Measurements from ENCODE around the gene FKBP10.
"Not testable (repeated sequence)": the region's sequence is repeated elsewhere in the genome, so short reads cannot be mapped to it uniquely, and the experiment has no call there.

FKBP10 gene

DNA sequence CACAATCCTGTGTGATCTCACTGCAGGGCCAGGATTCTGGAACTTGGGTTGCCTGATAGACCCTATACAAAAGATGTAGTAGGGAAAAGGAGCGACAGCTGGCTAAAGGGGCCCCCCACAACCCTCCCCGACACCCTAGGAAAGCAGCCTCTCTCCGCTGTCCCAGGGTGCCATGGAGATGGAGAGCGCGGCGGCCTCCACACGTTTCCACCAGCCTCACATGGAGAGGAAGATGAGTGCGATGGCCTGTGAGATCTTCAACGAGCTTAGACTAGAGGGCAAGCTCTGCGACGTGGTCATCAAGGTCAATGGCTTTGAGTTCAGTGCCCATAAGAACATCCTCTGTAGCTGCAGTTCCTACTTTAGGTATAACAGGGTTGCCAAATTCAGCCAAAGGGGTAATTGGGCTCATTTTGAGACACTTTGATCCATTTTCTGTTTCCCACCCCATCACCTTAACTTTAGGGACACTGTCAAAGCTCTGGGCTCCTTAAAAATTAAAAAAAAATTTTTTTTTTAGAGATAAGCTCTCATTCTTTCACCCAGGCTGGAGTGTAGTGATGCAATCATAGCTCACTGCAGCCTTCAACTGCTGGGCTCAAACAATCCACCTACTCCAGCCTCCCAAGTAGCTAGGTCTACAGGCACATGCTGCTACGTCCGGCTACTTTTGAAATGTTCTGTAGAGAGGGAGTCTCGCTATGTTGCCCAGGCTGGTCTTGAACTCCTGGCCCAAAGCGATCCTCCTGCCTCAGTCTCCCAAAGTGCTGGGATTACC is 25.1 kb downstream of the FKBP10 start, which contains the start of gene KLHL10:
Gene KLHL10, plus strand, starts transcription at position 65 of the 778 bp plus-strand sequence. Its CDS starts 108 bp downstream, at position 173.
- H2BK120ac ChIP-seq (ENCODE audit: low read depth, low read length): no peak within 1 kb of the TSS
- no peak within 1 kb of the TSS for H3K14ac ChIP-seq (ENCODE audit: low read length in 2 of 2)
- peak within 1 kb of the TSS; percentile 36 for H4K8ac ChIP-seq (ENCODE audit: low read length)
- peak within 1 kb of the TSS; percentile 27 for H2AK5ac ChIP-seq (ENCODE audit: low read length, severe bottlenecking)
- peak within 1 kb of the TSS in 1 of 2 experiments; percentile 88 for H3K4me3 ChIP-seq (ENCODE audit: insufficient read depth in 1 of 2, low read depth in 1 of 2, low read length in 2 of 2)
- H3K4ac ChIP-seq (ENCODE audit: low read depth in 1 of 2, low read length in 2 of 2): no peak within 1 kb of the TSS
- H2AFZ ChIP-seq (ENCODE audit: low read depth, low read length): no peak within 1 kb of the TSS
- H3K4me1 ChIP-seq (ENCODE audit: control insufficient read depth, insufficient read depth, low read depth, low read length): peaks cover 6% of the 10 kb centered on the region
- WGBS: 96% methylated on average over 15 of the region's 15 CpGs
- peaks cover 0 to 13% of the 10 kb centered on the region in 2 experiments for H3K36me3 ChIP-seq (ENCODE audit: control insufficient read depth in 1 of 2, insufficient read depth in 2 of 2, low read depth in 1 of 2, low read length in 2 of 2)
- H3K23ac ChIP-seq (ENCODE audit: low read length in 2 of 2): no peak within 1 kb of the TSS
- no peak within 1 kb of the TSS for H4K91ac ChIP-seq (ENCODE audit: low read length)
- no peak within 1 kb of the TSS for H3K18ac ChIP-seq (ENCODE audit: low read depth in 1 of 2, low read length in 2 of 2)
- no peak within 1 kb of the TSS for H3K27ac ChIP-seq (ENCODE audit: low read length, poor library complexity, severe bottlenecking)
- no peaks in the 10 kb centered on the region for H3K27me3 ChIP-seq (ENCODE audit: control insufficient read depth in 1 of 2, insufficient read depth in 1 of 2, low read length in 2 of 2)
- no peak within 1 kb of the TSS for H2BK5ac ChIP-seq (ENCODE audit: low read depth, low read length, poor library complexity, severe bottlenecking)
- DNase-seq: no peak
- no peak within 1 kb of the TSS for H2BK12ac ChIP-seq (ENCODE audit: low read length in 2 of 2)
- no peak within 1 kb of the TSS for H2BK15ac ChIP-seq (ENCODE audit: low read depth, poor library complexity, severe bottlenecking)
- H3K9me3 ChIP-seq (ENCODE audit: control insufficient read depth, low read length): no peaks in the 10 kb centered on the region
- peak within 1 kb of the TSS; percentile 88 for H3K9ac ChIP-seq (ENCODE audit: low read length)
- no peak within 1 kb of the TSS for H3K4me2 ChIP-seq (ENCODE audit: low read length, poor library complexity, severe bottlenecking)
- H3K79me1 ChIP-seq (replicated peaks; ENCODE audit: low read length, poor library complexity, severe bottlenecking): peaks cover 10% of the 10 kb centered on the region

DNA sequence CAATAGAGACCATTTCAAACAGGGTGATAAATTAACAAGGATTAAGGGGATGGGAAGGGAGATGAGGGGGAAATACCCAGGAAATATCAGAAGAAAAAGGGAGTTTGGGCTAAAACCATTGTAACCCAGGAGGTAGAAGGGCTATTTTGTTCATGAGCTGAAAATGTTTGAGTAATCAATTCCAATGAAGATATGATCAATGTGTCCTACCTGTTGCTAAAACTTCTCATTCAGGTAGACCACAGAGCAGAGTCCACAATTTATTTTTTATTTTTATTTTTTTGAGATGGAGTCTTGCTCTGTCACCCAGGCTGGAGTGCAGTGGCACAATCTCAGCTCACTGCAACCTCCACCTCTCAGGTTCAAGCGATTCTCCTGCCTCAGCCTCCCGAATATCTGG is 26.6 kb downstream of the FKBP10 start:
- not testable (repeated sequence) for H3K4me3 ChIP-seq (ENCODE audit: insufficient read depth in 1 of 2, low read depth in 1 of 2, low read length in 2 of 2); H2BK120ac ChIP-seq (ENCODE audit: low read depth, low read length); H2AK5ac ChIP-seq (ENCODE audit: low read length, severe bottlenecking); H3K9me3 ChIP-seq (ENCODE audit: control insufficient read depth, low read length); H4K8ac ChIP-seq (ENCODE audit: low read length); H4K91ac ChIP-seq (ENCODE audit: low read length); H3K4me1 ChIP-seq (ENCODE audit: control insufficient read depth, insufficient read depth, low read depth, low read length); DNase-seq; H3K4me2 ChIP-seq (ENCODE audit: low read length, poor library complexity, severe bottlenecking); H3K27me3 ChIP-seq (ENCODE audit: control insufficient read depth in 1 of 2, insufficient read depth in 1 of 2, low read length in 2 of 2); H2BK12ac ChIP-seq (ENCODE audit: low read length in 2 of 2); H3K4ac ChIP-seq (ENCODE audit: low read depth in 1 of 2, low read length in 2 of 2); H3K23ac ChIP-seq (ENCODE audit: low read length in 2 of 2); H3K14ac ChIP-seq (ENCODE audit: low read length in 2 of 2); H3K9ac ChIP-seq (ENCODE audit: low read length); H3K18ac ChIP-seq (ENCODE audit: low read depth in 1 of 2, low read length in 2 of 2); H3K27ac ChIP-seq (ENCODE audit: low read length, poor library complexity, severe bottlenecking); H3K36me3 ChIP-seq (ENCODE audit: control insufficient read depth in 1 of 2, insufficient read depth in 2 of 2, low read depth in 1 of 2, low read length in 2 of 2); H3K79me1 ChIP-seq (replicated peaks; ENCODE audit: low read length, poor library complexity, severe bottlenecking); H2BK5ac ChIP-seq (ENCODE audit: low read depth, low read length, poor library complexity, severe bottlenecking); H2BK15ac ChIP-seq (ENCODE audit: low read depth, poor library complexity, severe bottlenecking); H2AFZ ChIP-seq (ENCODE audit: low read depth, low read length)
- 92% methylated on average over 2 of the region's 2 CpGs for WGBS

DNA sequence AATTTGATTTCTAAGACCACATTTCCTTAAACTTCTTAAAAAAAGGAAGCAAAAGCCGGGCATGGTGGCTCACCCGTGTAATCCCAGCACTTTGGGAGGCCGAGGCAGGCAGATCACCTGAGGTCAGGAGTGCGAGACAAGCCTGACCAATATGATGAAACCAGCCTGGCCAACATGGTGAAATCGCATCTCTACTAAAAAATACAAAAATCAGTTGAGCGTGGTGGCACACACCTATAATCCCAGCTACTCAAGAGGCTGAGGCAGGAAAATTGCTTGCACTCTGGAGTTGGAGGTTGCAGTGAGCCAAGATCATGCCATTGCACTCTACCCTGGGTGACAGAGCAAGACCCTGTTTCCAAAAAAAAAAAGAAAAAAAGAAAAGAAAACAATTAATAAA is 28.0 kb downstream of the FKBP10 start:
- H2BK5ac ChIP-seq (ENCODE audit: low read depth, low read length, poor library complexity, severe bottlenecking); DNase-seq; H2AFZ ChIP-seq (ENCODE audit: low read depth, low read length); H3K4me2 ChIP-seq (ENCODE audit: low read length, poor library complexity, severe bottlenecking); H2BK12ac ChIP-seq (ENCODE audit: low read length in 2 of 2); H3K4ac ChIP-seq (ENCODE audit: low read depth in 1 of 2, low read length in 2 of 2); H3K79me1 ChIP-seq (replicated peaks; ENCODE audit: low read length, poor library complexity, severe bottlenecking); H3K27me3 ChIP-seq (ENCODE audit: control insufficient read depth in 1 of 2, insufficient read depth in 1 of 2, low read length in 2 of 2); H3K4me1 ChIP-seq (ENCODE audit: control insufficient read depth, insufficient read depth, low read depth, low read length); H2BK15ac ChIP-seq (ENCODE audit: low read depth, poor library complexity, severe bottlenecking); H2BK120ac ChIP-seq (ENCODE audit: low read depth, low read length); H3K9me3 ChIP-seq (ENCODE audit: control insufficient read depth, low read length); H3K27ac ChIP-seq (ENCODE audit: low read length, poor library complexity, severe bottlenecking); H3K4me3 ChIP-seq (ENCODE audit: insufficient read depth in 1 of 2, low read depth in 1 of 2, low read length in 2 of 2); H3K23ac ChIP-seq (ENCODE audit: low read length in 2 of 2); H3K18ac ChIP-seq (ENCODE audit: low read depth in 1 of 2, low read length in 2 of 2); H3K9ac ChIP-seq (ENCODE audit: low read length); H4K91ac ChIP-seq (ENCODE audit: low read length); H4K8ac ChIP-seq (ENCODE audit: low read length); H3K36me3 ChIP-seq (ENCODE audit: control insufficient read depth in 1 of 2, insufficient read depth in 2 of 2, low read depth in 1 of 2, low read length in 2 of 2); H3K14ac ChIP-seq (ENCODE audit: low read length in 2 of 2); H2AK5ac ChIP-seq (ENCODE audit: low read length, severe bottlenecking): not testable (repeated sequence)
- 90% methylated on average over 6 of the region's 6 CpGs for WGBS

DNA sequence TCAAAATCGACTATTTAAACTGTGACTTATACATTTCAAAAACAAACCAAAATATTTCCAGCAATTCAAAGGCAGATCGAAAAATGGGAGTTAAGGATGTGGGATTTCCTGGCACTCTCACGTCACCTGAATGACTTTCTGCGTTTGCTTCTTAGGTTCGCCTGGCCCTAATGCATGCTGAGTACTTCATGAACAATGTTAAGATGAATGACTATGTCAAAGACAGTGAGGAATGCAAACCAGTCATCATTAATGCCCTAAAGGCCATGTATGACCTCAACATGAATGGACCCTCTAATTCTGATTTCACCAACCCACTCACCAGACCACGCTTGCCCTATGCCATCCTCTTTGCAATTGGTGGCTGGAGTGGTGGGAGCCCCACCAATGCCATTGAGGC is 32.2 kb downstream of the FKBP10 start:
- no peak overlapping the region for H2BK5ac ChIP-seq (ENCODE audit: low read depth, low read length, poor library complexity, severe bottlenecking)
- no peak overlapping the region for H3K23ac ChIP-seq (ENCODE audit: low read length in 2 of 2)
- H3K79me1 ChIP-seq (replicated peaks; ENCODE audit: low read length, poor library complexity, severe bottlenecking): peaks cover 11% of the 10 kb centered on the region
- no peak overlapping the region for H3K27ac ChIP-seq (ENCODE audit: low read length, poor library complexity, severe bottlenecking)
- no peak overlapping the region for H2AFZ ChIP-seq (ENCODE audit: low read depth, low read length)
- no peak for DNase-seq
- H4K91ac ChIP-seq (ENCODE audit: low read length): no peak overlapping the region
- H2BK12ac ChIP-seq (ENCODE audit: low read length in 2 of 2): no peak overlapping the region
- H2BK15ac ChIP-seq (ENCODE audit: low read depth, poor library complexity, severe bottlenecking): no peak overlapping the region
- 95% methylated on average over 5 of the region's 6 CpGs for WGBS
- no peak overlapping the region for H3K14ac ChIP-seq (ENCODE audit: low read length in 2 of 2)
- no peak overlapping the region for H3K18ac ChIP-seq (ENCODE audit: low read depth in 1 of 2, low read length in 2 of 2)
- H3K9ac ChIP-seq (ENCODE audit: low read length): no peak overlapping the region
- peaks cover 0 to 4% of the 10 kb centered on the region in 2 experiments for H3K36me3 ChIP-seq (ENCODE audit: control insufficient read depth in 1 of 2, insufficient read depth in 2 of 2, low read depth in 1 of 2, low read length in 2 of 2)
- H3K9me3 ChIP-seq (ENCODE audit: control insufficient read depth, low read length): no peaks in the 10 kb centered on the region
- H4K8ac ChIP-seq (ENCODE audit: low read length): no peak overlapping the region
- H2BK120ac ChIP-seq (ENCODE audit: low read depth, low read length): no peak overlapping the region
- H3K4ac ChIP-seq (ENCODE audit: low read depth in 1 of 2, low read length in 2 of 2): no peak overlapping the region
- H2AK5ac ChIP-seq (ENCODE audit: low read length, severe bottlenecking): no peak overlapping the region
- no peaks in the 10 kb centered on the region for H3K27me3 ChIP-seq (ENCODE audit: control insufficient read depth in 1 of 2, insufficient read depth in 1 of 2, low read length in 2 of 2)
- no peak overlapping the region for H3K4me2 ChIP-seq (ENCODE audit: low read length, poor library complexity, severe bottlenecking)
- H3K4me3 ChIP-seq (ENCODE audit: insufficient read depth in 1 of 2, low read depth in 1 of 2, low read length in 2 of 2): no peak overlapping the region
- H3K4me1 ChIP-seq (ENCODE audit: control insufficient read depth, insufficient read depth, low read depth, low read length): no peaks in the 10 kb centered on the region
